SW480 (cell line): Measurements from ENCODE around the gene DMRT3.
A peak's percentile ranks its signal among the peaks of the same experiment; 100 is the strongest.
"Not testable (repeated sequence)": the region's sequence is repeated elsewhere in the genome, so short reads cannot be mapped to it uniquely, and the experiment has no call there.

Experiments
- DNase-seq: peaks from one replicate; pipeline ENCODE4 v3.0.0-alpha.2; 2016; ENCODE audit warnings: low spot score

The DMRT3 gene

DNA sequence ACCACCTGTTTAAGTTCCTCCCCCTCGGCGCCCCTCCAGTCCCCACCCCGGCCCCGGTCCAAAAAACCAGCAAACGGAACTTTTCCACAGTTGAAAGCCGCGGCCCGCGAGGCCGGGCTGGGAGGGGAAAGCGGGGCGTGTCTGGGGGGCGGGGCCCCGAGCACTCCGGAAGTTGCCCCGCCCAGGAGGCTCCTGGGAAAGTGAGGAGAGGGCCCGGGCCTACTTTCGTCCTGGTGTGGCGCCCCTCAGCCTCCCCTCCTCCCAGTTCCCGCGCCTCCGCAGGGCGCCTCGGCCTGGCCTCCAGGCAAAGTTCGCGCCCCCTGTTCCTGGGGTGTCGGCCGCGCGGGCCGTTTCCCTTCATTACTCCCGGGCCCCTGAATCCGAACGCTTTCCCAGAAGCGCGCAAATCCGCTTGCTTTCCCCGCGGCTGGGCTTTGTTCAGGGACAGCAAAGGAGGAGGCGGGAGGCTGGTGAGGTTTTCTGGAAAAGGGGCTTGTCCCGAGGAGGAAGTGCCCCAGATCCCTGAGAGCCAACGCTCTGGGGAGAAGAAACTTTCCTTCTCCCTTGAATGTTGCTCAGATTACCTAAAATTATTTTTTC lies 4.5 kb upstream of the DMRT3 start:
- DNase-seq: no peak

DNA sequence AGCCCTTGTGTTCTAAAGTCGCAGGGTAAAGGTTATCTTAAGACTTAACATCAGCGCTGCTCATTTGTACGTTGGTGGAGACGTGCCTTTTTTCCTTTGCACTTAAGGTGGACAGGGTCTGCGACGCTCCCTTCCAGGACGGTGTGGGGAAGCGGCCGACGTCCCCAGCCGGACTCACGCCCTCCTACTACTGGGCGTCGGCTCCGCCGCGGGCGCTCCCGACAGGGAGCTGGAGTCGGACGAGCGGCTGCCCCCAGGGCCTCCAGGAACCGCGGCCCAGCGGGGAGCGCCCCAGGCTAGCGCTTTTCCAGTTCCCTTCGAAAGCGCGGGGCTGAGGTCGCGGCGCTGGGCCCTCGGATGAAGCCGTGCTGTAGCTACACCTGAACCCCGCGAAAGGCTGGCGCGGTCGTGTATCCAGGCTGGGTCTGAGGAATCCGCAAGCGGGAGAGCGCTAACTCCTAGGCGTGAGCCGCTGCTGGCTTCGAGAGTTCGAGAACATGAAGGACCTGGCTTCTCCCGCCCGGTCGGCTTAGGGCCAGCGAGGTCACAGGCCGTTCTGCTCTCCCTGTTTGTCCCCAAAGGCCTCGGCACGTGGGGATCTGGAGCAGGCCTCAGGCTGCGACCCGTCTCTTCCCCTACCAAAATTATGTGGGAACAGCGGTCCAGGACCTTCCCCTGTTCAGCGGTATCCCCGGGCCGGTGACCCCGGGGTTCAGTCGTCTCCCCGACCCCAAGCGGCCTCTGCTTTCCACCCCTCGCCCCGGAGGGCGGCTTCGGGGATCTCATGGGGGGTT lies 3.8 kb upstream of the DMRT3 start:
- DNase-seq: no peak

DNA sequence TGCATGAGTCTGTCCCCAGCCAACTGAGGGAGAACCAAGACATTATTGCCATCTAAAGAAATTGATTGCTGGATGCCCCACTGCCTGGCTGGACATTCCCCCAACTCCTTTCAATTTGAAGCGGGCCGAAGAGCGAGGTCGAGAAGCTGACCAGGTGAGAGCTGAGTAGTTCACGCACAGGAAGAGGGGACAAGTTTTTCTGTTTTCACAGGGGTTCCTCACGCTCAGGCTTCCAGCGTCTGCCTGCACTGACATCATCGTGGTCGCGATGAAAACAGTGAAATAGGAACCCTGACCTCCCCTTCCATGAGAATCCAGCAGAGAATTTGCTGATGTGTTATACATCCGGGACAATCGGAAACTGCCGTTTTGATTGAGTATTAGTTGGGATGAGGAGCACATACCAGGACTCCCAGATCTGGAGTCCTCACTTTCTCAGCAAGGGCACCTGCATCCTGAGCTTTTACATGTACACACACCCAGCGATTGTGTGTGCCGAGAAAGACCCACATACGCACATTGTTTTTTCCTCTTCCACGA lies 3.1 kb upstream of the DMRT3 start:
- no peak for DNase-seq

DNA sequence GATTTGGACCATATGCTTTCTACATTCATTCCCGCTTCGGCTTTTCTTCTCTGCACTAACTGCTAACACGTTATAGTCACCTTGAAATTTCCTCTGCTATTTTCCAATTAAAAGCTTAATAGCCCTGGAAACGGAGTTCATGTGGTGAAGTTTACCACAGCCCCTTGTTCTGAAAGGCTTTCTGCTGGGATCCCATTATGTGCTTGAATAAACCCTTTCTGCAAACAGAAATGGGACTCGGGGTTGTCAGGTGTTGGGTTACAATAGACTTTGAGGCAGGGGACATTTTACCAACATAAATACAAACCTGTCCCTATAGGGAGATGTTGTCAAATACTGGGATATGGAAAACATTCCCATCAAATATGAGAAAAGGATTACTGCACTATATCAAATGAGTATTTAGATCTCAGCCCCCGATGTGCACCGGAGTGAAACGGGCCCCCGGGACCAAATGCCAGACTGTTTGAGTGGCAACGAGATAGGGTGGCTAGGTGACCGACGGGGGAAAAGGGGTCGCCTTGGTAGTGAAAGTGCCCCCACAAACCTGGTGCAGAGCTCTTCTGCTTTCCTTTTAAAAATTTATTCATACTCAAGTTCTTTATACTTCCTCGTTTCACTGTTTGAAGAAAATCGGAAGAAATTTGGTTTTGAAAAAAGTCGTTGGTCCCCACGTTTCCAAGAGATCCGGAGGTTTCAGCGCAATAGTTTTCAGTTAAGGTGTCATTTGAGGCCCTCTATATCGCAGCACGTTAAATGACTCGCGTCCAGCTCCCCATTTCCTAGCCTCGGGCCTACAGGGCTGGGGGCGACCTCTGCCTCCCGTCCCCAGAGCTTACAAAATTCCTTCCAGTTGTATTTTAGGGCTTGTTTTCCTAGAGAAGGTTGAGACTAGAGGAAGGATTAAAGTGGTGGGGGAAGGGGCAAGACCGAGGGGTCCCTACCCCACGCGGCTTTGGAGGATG lies 2.1 kb upstream of the DMRT3 start:
- DNase-seq: no peak

DNA sequence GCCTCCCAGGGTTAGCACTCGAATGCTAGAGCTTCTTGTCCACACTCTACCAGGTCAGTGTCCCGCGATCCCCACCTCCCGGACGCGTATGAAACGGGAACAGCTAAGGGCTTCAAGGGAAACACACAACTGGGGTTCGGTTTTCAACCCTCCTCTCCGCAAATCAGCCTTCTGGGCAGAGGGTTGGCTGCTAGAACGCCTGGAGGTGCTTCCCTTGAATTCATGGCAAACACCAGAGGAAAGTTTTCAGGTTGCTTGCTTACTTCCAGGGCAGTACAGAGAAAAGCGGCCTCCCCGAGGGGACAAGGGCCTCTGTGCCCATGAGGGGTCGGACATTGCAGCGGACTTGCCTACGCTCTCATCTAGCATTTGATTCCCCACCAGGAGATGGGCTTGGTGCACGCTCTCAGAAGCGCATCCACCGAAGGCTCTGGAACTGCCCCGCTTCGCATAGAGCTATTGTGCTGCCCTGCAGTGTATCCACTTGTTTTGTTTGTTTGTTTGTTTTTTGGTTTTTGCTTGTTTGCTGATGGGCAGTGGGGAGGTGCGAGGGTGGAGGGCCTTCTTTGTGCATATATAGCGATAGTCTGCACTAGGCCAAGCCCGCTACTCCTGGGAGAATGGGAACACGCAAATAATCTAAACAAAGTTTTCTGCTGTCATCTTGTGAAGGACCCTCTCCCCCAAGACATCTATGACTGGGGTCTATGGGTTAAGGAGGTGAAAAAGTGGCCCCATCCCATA lies 1.3 kb upstream of the DMRT3 start:
- no peak for DNase-seq

DNA sequence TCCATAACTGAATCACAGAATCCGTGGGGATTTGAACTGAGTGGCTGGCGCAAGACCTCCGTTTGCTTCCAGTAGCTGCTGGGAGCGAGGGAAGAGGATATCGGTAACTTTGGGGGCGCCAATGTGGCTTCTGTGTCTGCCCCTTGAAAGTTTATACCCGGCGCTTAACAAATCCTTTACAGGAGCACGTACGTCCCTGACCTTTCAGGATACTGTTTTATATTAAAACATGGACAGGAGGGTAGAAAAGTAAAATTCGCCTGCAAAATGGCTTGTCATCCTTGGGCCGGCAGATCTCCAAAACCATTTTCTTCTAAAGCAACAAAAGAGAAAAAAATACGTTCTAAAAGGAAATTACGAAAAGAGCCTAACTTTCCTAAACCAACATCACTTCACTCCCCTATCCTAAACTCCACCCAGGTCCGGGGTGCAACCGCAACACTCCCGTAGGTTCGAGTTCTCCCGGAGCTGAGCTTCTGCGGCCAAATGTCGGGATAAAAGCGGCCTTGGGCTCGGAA lies 656 bp upstream of the DMRT3 start:
- no peak for DNase-seq

DNA sequence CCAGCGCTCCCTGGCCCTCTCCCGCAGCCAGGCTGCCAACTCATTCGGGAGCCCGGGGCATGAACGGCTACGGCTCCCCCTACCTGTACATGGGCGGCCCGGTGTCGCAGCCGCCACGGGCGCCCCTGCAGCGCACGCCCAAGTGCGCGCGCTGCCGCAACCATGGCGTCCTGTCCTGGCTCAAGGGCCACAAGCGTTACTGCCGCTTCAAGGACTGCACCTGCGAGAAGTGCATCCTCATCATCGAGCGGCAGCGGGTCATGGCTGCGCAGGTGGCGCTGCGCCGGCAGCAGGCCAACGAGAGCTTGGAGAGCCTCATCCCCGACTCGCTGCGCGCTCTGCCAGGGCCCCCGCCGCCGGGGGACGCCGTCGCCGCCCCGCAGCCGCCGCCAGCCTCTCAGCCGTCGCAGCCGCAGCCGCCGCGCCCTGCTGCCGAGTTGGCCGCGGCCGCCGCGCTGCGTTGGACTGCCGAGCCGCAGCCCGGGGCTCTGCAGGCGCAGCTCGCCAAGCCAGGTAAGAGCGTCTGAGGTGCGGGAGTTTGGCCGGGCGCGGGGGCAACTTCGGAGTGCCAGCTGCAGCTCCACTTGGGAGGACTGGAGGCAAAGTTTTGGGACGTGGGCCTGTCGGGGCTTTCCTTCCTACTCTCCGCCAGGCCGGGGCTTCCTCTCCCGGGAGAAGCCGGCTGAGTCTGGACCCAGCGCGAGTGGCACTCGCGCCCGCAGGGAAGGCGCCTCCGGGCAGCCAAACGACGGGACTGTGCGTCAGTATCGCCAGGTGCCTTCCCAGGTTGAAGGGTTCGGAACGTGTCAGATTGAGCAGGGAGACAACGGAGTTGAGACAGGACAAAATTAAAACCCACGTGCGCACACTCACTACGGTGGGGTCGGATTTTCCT lies 735 bp downstream of the DMRT3 start:
- DNase-seq: peak; percentile 46

DNA sequence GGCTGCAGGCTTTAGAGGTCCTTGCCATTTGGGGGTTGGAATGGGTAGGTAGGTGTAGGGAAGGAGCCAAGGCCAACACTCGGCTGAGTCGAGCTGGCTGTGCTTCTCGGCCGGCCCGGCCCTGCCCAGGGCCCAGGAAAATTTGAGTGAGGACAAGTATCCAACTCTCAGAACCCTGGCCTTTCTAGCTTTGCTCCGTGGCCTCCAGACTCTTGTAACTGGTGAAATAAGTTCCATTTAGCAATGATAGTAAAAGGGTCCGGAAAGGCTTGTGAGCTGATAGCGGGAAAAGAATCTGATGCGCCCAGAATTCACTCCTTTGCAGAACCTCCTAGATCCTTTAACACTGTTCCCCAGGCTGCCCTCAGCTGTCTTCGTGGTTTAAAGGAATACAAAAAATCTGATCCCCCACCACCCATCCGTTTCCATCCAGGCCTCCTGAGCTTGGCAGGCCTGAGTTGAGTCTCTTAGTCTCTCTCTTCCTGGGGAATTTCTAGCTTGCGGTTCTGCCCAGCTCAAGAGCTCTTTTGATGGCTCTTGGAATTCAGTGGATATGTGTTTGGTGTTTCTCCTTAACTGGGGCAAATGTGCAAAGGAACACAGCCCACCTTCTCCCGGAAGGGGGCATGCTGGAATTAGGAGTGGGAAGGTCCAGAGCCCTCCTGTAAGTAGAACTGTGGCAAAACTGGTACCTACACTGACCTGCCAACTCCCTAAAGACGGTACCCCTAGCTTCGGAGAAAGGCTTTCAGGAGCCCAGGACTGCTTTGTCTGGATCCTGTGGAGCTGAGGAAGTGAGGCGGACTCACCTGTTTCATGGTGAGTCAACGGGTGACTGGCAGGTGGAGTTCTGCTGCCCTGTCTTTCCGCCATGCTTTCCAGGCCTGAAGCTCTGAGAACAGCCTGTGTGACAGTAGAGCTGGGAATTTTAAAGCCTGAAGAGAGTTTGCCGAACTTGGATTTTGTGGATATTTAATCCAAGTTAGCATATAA lies 1.7 kb downstream of the DMRT3 start:
- no peak for DNase-seq

DNA sequence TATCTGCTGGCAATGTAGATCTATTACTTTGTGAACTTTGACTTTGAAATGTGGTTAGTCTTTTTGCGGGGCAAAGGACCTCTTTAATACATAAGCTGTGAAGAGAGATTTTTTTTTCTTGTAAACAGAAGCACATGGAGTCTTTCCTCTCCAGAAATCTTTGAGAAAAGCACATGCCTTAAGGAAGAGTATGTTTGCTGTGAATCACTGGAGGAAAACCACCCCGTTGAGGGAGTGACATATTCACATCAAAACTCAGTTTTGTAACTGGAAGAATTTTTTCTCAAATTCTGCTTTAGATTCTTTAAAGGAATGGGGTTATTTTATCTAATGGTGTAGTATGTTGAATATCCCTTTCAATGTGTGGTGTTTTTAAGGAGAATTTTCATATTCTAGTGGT lies 3.5 kb downstream of the DMRT3 start:
- DNase-seq: no peak

DNA sequence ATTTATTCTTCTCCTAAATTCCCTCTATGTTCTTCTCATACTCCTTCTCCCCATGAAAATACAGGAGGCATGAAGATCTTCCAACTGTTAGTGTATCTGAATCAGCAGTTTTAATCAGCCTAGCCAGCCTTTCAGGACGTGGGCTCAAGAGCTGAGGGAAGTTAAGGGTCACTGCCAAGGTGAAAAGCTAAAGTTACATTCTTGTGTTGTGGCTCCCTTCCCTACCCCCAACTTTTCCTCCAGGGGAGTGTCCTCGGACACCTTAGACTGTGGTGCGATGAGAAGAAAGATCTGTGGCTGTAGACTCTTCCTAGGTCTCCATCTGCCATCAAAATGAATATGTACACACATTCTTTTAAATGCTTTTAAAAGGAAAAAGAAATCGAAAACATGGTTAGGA lies 4.2 kb downstream of the DMRT3 start:
- DNase-seq: no peak

DNA sequence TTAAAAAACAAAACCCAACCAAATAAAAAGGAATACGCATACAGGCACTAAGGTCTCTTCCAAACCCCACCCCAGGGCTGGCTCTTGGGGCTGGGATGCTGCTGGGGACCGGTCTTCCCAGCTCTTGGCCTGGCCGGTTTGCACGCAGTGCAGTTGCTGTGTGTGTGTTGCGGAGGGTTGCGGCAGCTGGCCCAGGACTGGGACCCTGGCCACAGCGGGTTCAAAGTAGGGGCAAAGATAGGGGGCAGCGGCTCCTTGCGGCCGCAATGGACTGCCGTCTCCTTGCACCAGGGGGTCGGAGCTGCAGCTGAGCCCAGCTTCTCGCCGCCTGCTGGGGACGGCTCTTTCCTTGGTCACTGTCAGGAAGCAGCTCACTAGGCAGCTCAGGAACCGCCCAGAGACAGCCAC lies 5.0 kb downstream of the DMRT3 start:
- no peak for DNase-seq

DNA sequence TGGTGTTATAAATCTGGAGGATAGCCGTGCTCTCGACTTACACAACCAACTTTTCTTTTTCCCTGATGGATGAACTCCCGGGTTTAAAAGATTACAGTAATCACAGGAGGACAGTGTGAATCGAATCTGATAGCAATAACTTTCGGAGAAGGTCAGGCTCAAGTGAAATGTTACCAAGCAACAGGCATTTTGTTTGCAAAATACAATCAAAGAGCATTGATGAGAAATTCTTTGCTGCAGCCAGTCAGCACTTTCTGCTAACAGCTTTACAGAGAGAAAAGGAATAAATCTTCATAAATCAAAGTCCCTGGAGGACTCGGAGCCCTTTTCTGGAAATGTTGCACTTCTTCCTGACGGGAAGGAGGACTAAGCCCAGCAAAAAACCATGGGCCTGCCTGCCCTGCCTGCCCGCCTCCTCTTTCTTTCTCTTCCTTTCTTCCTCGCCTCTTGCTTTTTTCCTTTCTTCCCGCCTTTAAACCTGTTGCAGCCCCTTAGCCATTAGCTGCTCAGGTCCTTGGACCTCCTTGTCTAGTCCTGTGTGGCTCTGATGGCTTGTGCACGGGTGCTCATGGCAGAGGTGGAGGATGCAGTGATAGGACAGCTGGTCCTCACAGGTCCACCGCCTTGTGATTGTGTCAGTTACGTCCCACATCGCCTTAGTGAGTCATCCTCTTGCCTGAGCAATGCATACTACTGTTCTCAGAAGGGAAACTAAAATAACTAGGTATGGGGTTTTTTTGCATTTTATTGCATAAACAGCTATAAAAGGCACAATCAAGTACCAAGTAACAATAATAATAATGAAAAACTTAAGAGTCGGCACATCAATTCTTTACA lies 6.2 kb downstream of the DMRT3 start:
- DNase-seq: no peak

DNA sequence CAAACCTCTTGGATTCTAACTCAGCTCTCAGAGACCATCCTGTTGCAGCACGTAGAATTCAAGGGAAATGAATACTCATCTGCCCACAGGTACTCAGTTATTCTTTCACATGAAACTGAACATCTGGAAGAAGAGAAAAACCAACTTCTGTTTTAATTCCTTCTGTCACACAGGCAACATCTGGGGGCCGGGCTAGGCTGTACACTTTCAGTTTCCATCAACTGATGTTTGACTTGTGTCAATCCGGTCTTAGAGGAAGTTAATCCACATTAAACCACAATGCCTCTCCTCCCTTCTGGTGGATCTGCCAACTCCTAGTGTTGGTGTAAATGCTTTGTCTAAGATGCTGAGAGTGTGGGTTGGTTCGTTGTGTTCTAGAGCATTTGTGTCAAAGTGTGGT lies 17.6 kb downstream of the DMRT3 start:
- DNase-seq: no peak

DNA sequence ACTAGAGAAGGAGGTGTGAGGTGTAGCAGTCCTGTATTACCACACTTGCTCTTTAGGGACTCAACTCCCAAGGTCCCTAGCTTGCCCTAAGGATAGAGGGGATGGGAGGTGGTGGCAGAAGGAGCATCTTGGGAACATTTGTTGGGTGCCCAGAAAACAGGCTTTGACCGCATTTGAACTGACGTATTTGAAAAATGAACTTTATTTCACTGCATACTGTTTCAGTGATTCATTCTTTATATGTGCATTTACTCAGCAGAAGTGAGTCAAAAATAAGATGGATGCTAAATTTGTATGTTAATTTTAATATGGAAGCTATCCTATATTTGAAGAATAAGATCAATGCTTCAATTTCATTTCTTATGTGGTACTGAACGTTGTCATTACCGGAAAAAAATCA lies 18.7 kb downstream of the DMRT3 start:
- no peak for DNase-seq

DNA sequence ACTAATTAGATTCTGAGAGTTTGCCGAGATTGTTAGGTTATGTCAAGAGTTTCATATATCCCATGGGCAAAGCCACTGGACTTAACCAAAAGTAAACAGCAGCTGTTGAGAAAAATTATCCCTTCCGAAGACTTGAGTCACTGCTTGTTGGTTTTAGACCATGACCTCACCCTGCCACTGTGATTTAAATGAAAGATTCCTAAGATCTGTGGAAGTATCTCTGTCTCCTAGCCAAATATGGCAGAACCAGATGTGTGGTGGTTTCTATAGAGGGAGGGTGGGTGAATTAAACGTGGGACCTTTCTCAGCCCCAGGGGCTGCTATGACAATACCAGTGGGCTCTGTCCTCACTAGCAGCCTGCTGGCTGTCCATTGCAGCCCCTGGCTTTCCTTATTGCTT lies 19.3 kb downstream of the DMRT3 start:
- no peak for DNase-seq

DNA sequence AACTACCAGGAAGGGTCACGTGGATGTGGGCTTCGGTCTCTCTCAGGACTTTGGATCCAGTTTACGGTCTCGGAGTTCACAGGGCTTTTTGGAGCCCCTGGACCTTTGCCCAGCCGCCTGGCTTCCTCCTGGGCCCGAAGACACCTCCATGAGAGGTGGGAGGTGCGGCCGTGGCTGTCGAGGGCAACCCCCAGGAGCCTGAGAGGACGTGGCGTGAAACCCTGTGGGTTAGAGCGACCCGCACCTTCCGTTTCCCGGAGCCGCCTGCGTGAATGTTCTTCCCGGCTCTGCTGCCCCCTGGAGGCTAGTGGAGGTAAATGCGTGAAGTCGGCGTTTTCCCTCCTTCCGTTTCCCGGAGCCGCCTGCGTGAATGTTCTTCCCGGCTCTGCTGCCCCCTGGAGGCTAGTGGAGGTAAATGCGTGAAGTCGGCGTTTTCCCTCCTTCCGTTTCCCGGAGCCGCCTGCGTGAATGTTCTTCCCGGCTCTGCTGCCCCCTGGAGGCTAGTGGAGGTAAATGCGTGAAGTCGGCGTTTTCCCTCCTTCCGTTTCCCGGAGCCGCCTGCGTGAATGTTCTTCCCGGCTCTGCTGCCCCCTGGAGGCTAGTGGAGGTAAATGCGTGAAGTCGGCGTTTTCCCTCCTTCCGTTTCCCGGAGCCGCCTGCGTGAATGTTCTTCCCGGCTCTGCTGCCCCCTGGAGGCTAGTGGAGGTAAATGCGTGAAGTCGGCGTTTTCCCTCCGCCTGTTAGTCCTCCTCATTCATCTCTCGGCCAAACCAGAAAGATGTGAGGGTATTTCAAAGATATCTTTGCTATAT lies 22.1 kb downstream of the DMRT3 start:
- DNase-seq: not testable (repeated sequence)

DNA sequence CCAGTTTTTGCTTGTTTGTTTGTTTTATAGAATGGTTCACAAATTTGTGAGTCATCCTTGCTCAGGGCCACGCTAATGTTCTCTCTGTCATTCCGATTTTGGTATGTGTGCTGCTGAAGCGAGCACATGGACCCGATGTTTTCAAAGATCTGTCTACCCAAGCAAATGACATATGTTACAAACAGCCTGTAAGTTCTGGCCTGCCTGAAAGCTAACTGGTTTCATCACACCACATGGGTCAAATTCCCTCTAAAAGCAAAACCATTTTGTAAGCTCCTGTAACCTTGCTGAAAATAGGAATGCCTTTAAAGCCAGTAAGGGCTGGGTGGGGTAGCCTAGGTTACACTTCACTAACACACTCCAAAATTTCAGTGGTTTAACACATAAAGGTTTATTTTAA lies 25.4 kb downstream of the DMRT3 start:
- no peak for DNase-seq
